ENCODE results near the gene GLYATL3. TPM values are rescaled to one million over a fixed set of nuclear protein-coding genes. Genes with fewer than 3 reads are reported as not detected.
A peak's percentile ranks its signal among the peaks of the same experiment; 100 is the strongest.

The GLYATL3 gene
- total RNA-seq, 4 donors from 2014 or later = not detected

DNA sequence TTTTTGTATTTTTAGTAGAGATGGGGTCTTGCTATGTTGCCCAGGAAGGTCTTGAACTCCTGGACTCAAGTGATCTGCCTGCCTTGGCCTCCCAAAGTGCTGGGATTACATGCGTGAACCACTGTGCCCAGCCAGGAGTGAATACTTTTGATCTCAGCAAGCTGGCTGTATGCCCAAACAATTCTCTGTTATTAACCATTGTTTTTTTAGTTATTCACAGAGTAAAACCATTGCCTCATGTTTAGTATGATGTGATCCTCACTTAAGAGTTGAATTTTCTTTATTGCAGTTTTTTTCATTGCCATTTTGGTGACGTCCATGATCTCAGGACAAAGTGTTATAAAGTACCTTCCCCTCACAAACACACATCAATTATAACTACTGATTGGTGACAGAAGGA lies 65.5 kb downstream of the GLYATL3 start:
- no peaks in the 10 kb centered on the region for H3K4me1 ChIP-seq
- H3K4me3 ChIP-seq = no peak overlapping the region
- H3K27ac ChIP-seq = no peak overlapping the region
- TF ChIP-seq POLR2AphosphoS5 (IDR thresholded peaks at IDR 0.05) (no peak), EP300 (IDR thresholded peaks at IDR 0.05) (no peak), CTCF (IDR thresholded peaks at IDR 0.05) (no peak), POLR2A (IDR thresholded peaks at IDR 0.05) (no peak)
- no peak for ATAC-seq
- peaks cover 0 to 9% (median 0%) of the 10 kb centered on the region in 3 donors for H3K9me3 ChIP-seq
- H3K36me3 ChIP-seq = no peaks in the 10 kb centered on the region
- 36 to 61% methylated on average over 2 of the region's 2 CpGs for WGBS, 2 donors (ENCODE audit: low coverage in 1 of 2)
- H3K27me3 ChIP-seq = peaks cover 9% of the 10 kb centered on the region

DNA sequence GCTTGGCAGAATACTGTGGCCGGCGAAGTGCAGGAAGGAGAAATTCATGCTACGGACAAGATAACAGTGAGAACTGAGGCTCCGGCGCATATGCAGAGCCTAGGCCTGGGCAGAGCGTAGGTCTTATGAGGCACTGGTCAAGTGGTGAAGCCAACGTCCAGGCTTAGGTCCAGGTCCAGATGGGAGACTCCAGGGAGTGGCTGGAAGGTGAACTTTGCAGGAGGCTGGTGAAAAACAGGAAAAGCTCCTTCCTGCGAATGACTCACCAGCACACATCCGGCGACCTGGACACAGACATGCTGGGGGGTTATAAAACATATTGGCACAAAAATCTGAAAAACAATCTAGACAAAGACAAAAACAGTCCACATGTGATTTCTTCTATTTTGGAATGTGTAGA lies 66.1 kb downstream of the GLYATL3 start:
- no peak overlapping the region for H3K4me3 ChIP-seq
- no peaks in the 10 kb centered on the region for H3K36me3 ChIP-seq
- H3K27me3 ChIP-seq = peaks cover 9% of the 10 kb centered on the region
- H3K27ac ChIP-seq = no peak overlapping the region
- TF ChIP-seq POLR2A (IDR thresholded peaks at IDR 0.05) (no peak), POLR2AphosphoS5 (IDR thresholded peaks at IDR 0.05) (no peak), CTCF (IDR thresholded peaks at IDR 0.05) (no peak), EP300 (IDR thresholded peaks at IDR 0.05) (no peak)
- ATAC-seq = peak; percentile 61
- WGBS, 2 donors (ENCODE audit: low coverage in 1 of 2) = 72 to 86% methylated on average over 9 to 10 of the region's 10 CpGs
- peaks cover 0 to 9% (median 0%) of the 10 kb centered on the region in 3 donors for H3K9me3 ChIP-seq
- H3K4me1 ChIP-seq = no peaks in the 10 kb centered on the region

- WGBS, 2 donors (ENCODE audit: low coverage in 1 of 2) = 40 to 78% methylated on average over 3 to 6 of the region's 6 CpGs
- H3K4me1 ChIP-seq = peaks cover 0 to under 1% (median 0%) of the 10 kb centered on the region in 3 donors
- H3K27me3 ChIP-seq = no peaks in the 10 kb centered on the region
- H3K27ac ChIP-seq = no peak overlapping the region
- H3K9me3 ChIP-seq = no peaks in the 10 kb centered on the region
- TF ChIP-seq EP300 (IDR thresholded peaks at IDR 0.05) (no peak), POLR2AphosphoS5 (IDR thresholded peaks at IDR 0.05) (no peak), CTCF (IDR thresholded peaks at IDR 0.05) (no peak), POLR2A (IDR thresholded peaks at IDR 0.05) (no peak)
- ATAC-seq = no peak
- no peaks in the 10 kb centered on the region for H3K36me3 ChIP-seq
- H3K4me3 ChIP-seq = no peak overlapping the region
Observed at GRCh38 chr6:49570474-49571079, 70.9 kb downstream of the GLYATL3 start.

DNA sequence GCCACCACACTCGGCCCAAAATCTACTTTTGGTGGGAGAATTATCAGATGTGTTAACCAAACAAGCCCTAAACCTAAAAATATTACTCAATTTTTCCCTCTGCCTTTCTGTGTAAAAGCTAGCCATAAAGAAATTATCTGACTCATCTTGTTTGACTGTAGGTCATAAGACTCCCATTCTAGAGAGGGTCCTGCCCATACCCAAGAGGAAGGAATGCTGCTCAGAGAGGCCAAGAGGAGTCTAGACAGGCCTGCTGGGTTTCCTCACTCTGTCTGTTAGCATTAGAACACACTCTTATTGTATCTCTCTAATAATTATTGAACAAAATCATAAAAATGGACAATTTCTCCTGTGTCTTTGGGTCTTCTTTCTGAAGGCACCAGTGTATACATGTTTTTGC lies 76.9 kb downstream of the GLYATL3 start:
- 82 to 100% methylated on average over 1 of the region's 1 CpG for WGBS, 2 donors (ENCODE audit: low coverage in 1 of 2)
- Histone ChIP-seq H3K27me3 (no peaks in the 10 kb centered on the region), H3K9me3 (no peaks in the 10 kb centered on the region), H3K27ac (no peak overlapping the region), H3K4me3 (no peak overlapping the region), H3K4me1 (peaks cover 0 to 5% (median 0%) of the 10 kb centered on the region in 3 donors), H3K36me3 (no peaks in the 10 kb centered on the region)
- ATAC-seq = no peak
- no peak for TF ChIP-seq POLR2A (IDR thresholded peaks at IDR 0.05)
- TF ChIP-seq CTCF (IDR thresholded peaks at IDR 0.05) = no peak
- no peak for TF ChIP-seq POLR2AphosphoS5 (IDR thresholded peaks at IDR 0.05)
- TF ChIP-seq EP300 (IDR thresholded peaks at IDR 0.05) = no peak

Other genes starting within 250 kb of the GLYATL3 start
- gene MMUT, start 36.7 kb upstream of the GLYATL3 start, total RNA-seq = 10 to 100 TPM; 19.3 to 27.6 (median 23.6) TPM
- 1 to 10 TPM; 5.0 to 9.3 (median 5.6) TPM for gene CENPQ, start 36.6 kb upstream of the GLYATL3 start, total RNA-seq
- gene C6orf141, start 50.7 kb downstream of the GLYATL3 start, total RNA-seq = 1 to 10 TPM; 1.6 to 2.6 (median 2.1) TPM
- gene RHAG, start 136.9 kb downstream of the GLYATL3 start, total RNA-seq = under 1 TPM in 3 of 4 donors, not detected in 1; 0.25 to 0.94 (median 0.27) TPM
- not detected for gene CRISP2, start 213.6 kb downstream of the GLYATL3 start, total RNA-seq
- gene CRISP3, start 244.5 kb downstream of the GLYATL3 start, total RNA-seq = 10 to 100 TPM in 1 of 4 donors, under 1 TPM in 1, not detected in 2; 0.12 to 35.3 TPM